Choroid plexus epithelial cell (primary cell): ENCODE measurements around the gene C8B.

ENCODE experiments used
- DNase-seq: peaks from one replicate; pipeline ENCODE4 v3.0.0-alpha.2; 2010; ENCODE audit warnings: low read depth
- H3K4me3 ChIP-seq: 2 replicates; pipeline ENCODE4 v1.5.1; 2011; ENCODE audit warnings: low read depth, mild to moderate bottlenecking, control low read depth, low read length, moderate library complexity
- TF ChIP-seq, protein P1 (sequence below): conservative IDR thresholded peaks from 2 replicates; pipeline ENCODE4 v1.5.1; 2011; ENCODE audit warnings: low read depth, mild to moderate bottlenecking, control low read depth, inconsistent platforms, low read length, moderate library complexity

The C8B gene

DNA sequence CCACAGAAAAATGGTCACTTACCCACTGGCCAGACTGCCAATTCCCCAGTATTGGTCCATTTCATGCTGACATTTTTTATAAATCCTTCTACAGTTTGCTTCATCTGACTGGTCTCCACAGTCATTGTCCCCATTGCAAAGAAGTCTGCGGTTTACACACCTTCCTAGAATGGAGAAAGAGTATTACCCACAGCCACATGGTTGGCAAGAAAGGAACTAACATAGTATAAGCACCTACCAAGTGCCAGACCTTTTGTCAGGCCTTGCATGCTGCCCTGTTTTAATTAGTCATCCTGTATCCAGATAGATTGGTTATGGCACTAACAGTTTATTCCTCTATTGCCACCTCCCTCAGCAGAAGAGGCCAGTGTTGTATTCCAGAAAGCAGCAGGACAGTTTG is 11.2 kb downstream of the C8B start:
- DNase-seq: no peak
- TF ChIP-seq, protein P1, sequence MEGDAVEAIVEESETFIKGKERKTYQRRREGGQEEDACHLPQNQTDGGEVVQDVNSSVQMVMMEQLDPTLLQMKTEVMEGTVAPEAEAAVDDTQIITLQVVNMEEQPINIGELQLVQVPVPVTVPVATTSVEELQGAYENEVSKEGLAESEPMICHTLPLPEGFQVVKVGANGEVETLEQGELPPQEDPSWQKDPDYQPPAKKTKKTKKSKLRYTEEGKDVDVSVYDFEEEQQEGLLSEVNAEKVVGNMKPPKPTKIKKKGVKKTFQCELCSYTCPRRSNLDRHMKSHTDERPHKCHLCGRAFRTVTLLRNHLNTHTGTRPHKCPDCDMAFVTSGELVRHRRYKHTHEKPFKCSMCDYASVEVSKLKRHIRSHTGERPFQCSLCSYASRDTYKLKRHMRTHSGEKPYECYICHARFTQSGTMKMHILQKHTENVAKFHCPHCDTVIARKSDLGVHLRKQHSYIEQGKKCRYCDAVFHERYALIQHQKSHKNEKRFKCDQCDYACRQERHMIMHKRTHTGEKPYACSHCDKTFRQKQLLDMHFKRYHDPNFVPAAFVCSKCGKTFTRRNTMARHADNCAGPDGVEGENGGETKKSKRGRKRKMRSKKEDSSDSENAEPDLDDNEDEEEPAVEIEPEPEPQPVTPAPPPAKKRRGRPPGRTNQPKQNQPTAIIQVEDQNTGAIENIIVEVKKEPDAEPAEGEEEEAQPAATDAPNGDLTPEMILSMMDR: no peak
- H3K4me3 ChIP-seq: no peak overlapping the region

DNA sequence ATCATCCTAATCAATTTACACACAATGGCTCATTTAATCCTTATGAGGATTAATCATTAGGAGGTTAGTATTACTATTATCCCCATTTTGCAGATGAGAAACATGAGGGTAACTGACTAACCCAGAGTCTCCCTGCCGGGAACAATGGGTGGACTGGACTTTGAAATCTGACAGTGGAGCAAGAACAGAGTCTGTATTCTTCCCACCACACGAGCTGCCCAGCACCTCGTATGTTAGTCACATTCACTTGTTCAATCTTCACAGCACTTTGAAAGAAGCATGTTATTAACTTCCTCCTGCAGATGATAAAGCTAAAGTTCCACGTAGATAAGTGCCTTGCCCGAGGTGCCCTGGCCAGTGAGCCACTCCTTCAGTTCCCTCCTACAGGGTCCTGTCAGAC is 12.4 kb downstream of the C8B start:
- no peak for DNase-seq
- TF ChIP-seq, protein P1: no peak
- H3K4me3 ChIP-seq: no peak overlapping the region

DNA sequence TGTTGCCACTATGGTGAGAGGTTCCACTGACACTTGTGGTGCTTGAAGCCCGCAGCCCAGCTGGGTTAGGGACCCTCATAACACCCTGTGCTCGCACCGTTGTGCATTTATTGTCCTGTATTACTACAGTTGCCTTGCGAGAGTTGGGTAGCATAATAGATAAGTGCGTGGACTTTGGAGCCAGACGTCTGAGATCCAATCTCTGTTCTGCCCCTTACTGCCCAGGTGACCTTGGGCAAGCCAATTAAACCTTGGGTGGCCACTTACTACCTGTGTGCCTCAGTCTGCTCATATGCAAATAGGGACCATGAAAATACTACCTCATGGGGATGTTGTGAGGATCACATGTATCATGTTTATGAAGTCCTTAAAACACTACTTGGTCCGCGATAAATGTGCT is 13.3 kb downstream of the C8B start:
- TF ChIP-seq, protein P1: no peak
- H3K4me3 ChIP-seq: no peak overlapping the region

DNA sequence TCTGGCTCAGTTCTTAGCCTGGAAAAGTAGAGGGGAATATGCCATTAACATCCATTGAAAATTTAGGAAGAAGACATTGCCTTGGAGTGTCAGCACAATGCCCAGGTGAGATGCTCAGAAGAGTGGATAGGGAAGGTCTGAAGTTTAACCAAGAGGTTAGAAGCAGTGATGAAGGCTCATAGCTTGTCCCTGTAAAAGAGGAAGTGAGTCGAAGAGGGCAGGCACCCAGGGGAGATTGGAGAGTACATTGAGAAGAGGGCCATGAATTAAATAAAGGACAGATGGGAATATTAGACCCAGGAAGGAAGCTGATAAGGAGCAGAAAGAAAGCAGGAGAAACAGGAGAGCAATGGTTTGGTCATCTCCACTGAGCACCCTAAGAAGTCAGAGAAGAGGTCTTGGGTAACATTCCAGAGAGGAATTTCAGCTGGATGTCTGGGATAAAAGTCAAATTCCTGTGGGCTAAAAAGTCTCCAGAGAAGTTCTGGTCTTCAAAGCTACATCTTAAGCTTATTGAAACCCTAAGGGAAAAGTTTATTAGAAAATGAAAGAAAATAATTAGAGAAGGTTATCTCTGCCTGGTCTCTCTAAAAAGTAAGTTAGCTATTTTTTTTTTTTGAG is 17.3 kb downstream of the C8B start:
- TF ChIP-seq, protein P1: no peak
- H3K4me3 ChIP-seq: no peak overlapping the region
- no peak for DNase-seq

More for the DNA sequence above, 13.3 kb downstream of the C8B start:
- no peak for DNase-seq

DNA sequence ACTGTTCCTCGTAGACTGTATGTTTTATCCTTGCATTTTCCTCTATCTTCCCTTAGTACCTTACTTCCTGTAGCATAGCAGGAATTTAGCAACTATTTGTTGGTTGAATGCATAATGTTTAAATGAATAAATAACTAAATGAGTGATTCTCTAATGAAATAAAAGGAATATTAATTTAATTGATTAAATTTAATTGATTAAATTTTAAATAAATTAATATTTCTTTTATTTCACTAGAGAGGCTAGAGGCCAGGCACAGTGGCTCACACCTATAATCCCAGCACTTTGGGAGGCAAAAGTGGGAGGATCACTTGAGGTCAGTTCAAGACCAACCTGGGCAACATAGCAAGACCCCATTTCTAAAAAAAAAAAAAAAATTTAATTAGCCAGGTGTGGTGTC is 25.8 kb downstream of the C8B start:
- H3K4me3 ChIP-seq: no peak overlapping the region
- DNase-seq: no peak

DNA sequence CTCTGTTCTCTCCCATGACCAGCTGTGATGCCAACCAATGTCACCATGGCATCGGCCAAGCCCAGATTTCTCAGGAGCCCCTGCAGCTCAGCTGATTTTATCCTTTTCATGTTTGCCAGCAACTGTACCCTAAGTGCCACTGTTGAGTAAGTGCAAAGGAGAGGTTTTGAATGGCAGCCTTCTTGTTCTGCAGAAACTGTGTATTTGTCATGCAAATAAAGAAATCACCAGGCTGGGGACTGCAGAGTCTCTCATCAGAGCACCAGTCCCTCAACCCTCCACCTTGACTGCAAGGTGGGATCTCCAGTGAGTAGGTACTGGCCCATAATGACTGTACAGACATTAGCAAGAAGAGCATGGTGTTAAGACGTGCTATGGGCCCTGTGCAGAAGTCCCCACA is 26.6 kb downstream of the C8B start:
- H3K4me3 ChIP-seq: no peak overlapping the region
- no peak for DNase-seq
- TF ChIP-seq, protein P1: no peak

More for the DNA sequence above, 25.8 kb downstream of the C8B start:
- TF ChIP-seq, protein P1: no peak

DNA sequence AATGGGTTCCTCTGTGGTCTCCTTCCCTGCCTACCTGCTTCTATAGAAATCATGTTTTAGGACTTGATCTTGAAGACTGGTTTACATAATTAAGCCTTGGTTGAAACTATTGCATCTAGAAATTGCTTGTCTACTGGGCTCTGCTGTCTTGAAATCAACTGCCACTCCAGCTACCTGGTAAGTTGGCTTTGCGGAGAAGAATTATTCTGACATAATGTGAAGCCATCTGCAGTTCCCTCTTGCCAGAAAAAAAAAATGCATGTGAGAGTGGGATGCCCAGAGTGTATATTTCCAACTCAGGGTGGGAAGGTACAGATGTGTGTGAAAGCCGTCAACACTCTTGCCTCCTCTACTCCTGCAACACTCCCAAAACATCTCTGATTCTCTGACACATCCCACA is 27.2 kb downstream of the C8B start:
- H3K4me3 ChIP-seq: no peak overlapping the region
- TF ChIP-seq, protein P1: no peak
- no peak for DNase-seq
